A673 (cell line): ENCODE data around the gene HS3ST5. TPM values are rescaled to one million over a fixed set of nuclear protein-coding genes. Genes with fewer than 3 reads are reported as not detected.

ENCODE experiments used
- BruUV-seq: library from RNA; stranded (reverse); fragments of 400-500 nt; replicated peaks from 2 replicates; lab custom pipeline; 2021; lab: Mats Ljungman, UMichigan
- CTCF ChIA-PET: fragments of 300-600 bp; sonication (Branson Sonifier 250); formaldehyde crosslinking; loops from one replicate; lab custom pipeline; 2022; ENCODE audit warnings: antibody characterized with exemption; lab: Charles Lee
- POLR2A ChIA-PET: fragments of 300-600 bp; sonication (Branson Sonifier 250); formaldehyde crosslinking; loops from one replicate; lab custom pipeline; 2022; ENCODE audit warnings: antibody characterized with exemption; ENCODE audit not compliant: low non-redundant PET; lab: Charles Lee
- DNase-seq: peaks from one replicate; pipeline ENCODE4 v3.0.0-alpha.2; 2015; ENCODE audit warnings: low spot score
- H3K27ac ChIP-seq: fragments of 200-600 bp; sonication (generic); 2 replicates; pipeline ENCODE4 v1.5.1; 2016; ENCODE audit warnings: mixed run types, low read depth, mild to moderate bottlenecking, mixed read lengths, antibody characterized with exemption, low read length; ENCODE audit not compliant: poor library complexity, severe bottlenecking
- H3K27me3 ChIP-seq: fragments of 200-600 bp; sonication (generic); replicated peaks from 2 replicates; pipeline ENCODE4 v1.6.1; 2017; ENCODE audit warnings: mixed run types, low read depth, mild to moderate bottlenecking, mixed read lengths, antibody characterized with exemption, low read length; ENCODE audit not compliant: insufficient read depth, poor library complexity
- H3K36me3 ChIP-seq: fragments of 200-600 bp; sonication (generic); 2 replicates; pipeline ENCODE4 v1.6.1; 2016; ENCODE audit warnings: mixed run types, mild to moderate bottlenecking, mixed read lengths, antibody characterized with exemption, low read length; ENCODE audit not compliant: insufficient read depth, poor library complexity, severe bottlenecking
- H3K4me1 ChIP-seq: fragments of 200-600 bp; sonication (generic); 2 replicates; pipeline ENCODE4 v1.6.1; 2017; ENCODE audit warnings: mixed run types, mild to moderate bottlenecking, mixed read lengths, antibody characterized with exemption, low read length; ENCODE audit not compliant: insufficient read depth, poor library complexity, severe bottlenecking
- H3K4me3 ChIP-seq: fragments of 200-600 bp; sonication (generic); 2 replicates; pipeline ENCODE4 v1.5.1; 2016; ENCODE audit warnings: low read depth, mixed run types, mild to moderate bottlenecking, mixed read lengths, low read length; ENCODE audit not compliant: poor library complexity, severe bottlenecking
- H3K9me3 ChIP-seq: fragments of 200-600 bp; sonication (generic); 2 replicates; pipeline ENCODE4 v1.6.1; 2016; ENCODE audit warnings: mixed run types, low read depth, mild to moderate bottlenecking, mixed read lengths, antibody characterized with exemption, low read length; ENCODE audit not compliant: poor library complexity, severe bottlenecking
- EZH2 ChIP-seq: fragments of 200-600 bp; sonication (generic); IDR thresholded peaks from 2 replicates; pipeline ENCODE4 v1.6.1; 2017; ENCODE audit warnings: borderline replicate concordance, low read depth, mild to moderate bottlenecking, mixed read lengths, antibody characterized with exemption, low read length; ENCODE audit not compliant: poor library complexity, severe bottlenecking
- intact Hi-C: fragments of 100-400 bp; cut with micrococcal nuclease; formaldehyde crosslinking; loops from one replicate; pipeline ENCODE4 v1.10.0; 2022; ENCODE audit not compliant: unreplicated experiment
- total RNA-seq: library from RNA; stranded (reverse); gene quantifications from 2 replicates; pipeline ENCODE4 v1.2.3, GENCODE V29; 2021
- TF ChIP-seq, protein P1 (sequence below): fragments of 300-800, 200-600 bp; sonication (generic); conservative IDR thresholded peaks from 2 replicates; pipeline ENCODE4 v1.5.1; 2017; ENCODE audit warnings: low read depth, mild to moderate bottlenecking, antibody characterized with exemption, low read length, moderate library complexity, mixed read lengths

The HS3ST5 gene
- total RNA-seq, 1 experiment from 2014 or later: not detected

DNA sequence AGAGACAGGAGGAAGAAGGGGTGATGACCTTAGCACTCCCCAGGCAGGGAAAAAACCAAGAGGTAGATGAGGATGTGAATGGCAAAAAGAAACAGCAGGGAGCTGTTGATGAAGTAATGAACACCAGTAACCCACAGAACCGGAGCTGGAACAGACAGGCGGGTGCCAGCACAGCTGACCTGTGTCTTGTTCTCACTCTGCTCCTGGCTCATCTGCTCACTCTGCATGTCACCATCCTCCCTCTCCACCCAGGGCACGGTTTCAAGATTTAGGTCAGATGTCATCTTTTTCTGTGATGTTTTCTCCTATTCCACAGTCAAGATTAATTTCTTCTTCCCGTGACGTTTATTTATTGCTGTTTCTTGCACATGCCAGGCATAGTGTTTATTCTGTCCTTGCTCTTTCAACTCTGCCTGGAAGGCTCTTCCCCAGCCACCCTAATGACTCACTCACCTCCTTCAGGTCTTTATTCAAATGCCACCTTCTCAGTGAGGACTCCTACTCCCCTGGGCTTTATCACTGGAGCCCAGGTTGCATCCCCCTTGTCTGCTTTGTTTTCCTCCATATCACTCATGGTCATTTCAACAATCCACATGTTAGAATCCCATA, 207.4 kb downstream of the HS3ST5 start:
- Histone ChIP-seq H3K27me3 (peaks cover 5% of the 10 kb centered on the region), H3K36me3 (no peaks in the 10 kb centered on the region), H3K4me1 (no peaks in the 10 kb centered on the region), H3K9me3 (no peaks in the 10 kb centered on the region), H3K4me3 (no peak overlapping the region), H3K27ac (no peak overlapping the region)
- TF ChIP-seq, protein P1, sequence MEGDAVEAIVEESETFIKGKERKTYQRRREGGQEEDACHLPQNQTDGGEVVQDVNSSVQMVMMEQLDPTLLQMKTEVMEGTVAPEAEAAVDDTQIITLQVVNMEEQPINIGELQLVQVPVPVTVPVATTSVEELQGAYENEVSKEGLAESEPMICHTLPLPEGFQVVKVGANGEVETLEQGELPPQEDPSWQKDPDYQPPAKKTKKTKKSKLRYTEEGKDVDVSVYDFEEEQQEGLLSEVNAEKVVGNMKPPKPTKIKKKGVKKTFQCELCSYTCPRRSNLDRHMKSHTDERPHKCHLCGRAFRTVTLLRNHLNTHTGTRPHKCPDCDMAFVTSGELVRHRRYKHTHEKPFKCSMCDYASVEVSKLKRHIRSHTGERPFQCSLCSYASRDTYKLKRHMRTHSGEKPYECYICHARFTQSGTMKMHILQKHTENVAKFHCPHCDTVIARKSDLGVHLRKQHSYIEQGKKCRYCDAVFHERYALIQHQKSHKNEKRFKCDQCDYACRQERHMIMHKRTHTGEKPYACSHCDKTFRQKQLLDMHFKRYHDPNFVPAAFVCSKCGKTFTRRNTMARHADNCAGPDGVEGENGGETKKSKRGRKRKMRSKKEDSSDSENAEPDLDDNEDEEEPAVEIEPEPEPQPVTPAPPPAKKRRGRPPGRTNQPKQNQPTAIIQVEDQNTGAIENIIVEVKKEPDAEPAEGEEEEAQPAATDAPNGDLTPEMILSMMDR: no peak
- TF ChIP-seq EZH2: no peak
- ChIA-PET POLR2A (no interaction called here), CTCF (no interaction called here)
- intact Hi-C loops: no loop called here
- BruUV-seq: no TSS peak
- DNase-seq: no peak

DNA sequence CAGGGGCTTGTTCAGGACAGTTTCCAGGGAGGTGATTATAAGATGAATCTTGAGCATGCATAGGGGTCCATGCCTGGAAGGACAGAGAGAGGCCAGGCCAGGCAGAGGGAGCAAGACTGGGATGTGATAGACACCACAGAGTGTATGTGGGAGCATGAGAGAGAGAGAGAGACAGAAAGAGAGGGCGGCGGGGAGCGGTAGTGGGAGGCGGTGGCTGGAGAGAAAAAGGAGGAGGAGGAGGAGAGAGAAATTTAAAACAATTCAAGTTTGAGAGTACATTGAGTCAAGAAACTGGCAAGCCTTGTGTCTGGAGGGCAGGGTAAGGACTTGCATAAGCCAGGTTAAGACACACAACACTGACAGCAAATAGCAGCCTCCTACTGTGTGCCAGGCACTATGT, 209.0 kb downstream of the HS3ST5 start:
- H3K27me3 ChIP-seq: no peaks in the 10 kb centered on the region
- no peaks in the 10 kb centered on the region for H3K9me3 ChIP-seq
- H3K4me3 ChIP-seq: no peak overlapping the region
- TF ChIP-seq, protein P1: no peak
- TF ChIP-seq EZH2: no peak
- BruUV-seq: no TSS peak
- ChIA-PET CTCF (no interaction called here), POLR2A (no interaction called here)
- no peak overlapping the region for H3K27ac ChIP-seq
- H3K36me3 ChIP-seq: no peaks in the 10 kb centered on the region
- no peaks in the 10 kb centered on the region for H3K4me1 ChIP-seq
- no peak for DNase-seq
- intact Hi-C loops: no loop called here

DNA sequence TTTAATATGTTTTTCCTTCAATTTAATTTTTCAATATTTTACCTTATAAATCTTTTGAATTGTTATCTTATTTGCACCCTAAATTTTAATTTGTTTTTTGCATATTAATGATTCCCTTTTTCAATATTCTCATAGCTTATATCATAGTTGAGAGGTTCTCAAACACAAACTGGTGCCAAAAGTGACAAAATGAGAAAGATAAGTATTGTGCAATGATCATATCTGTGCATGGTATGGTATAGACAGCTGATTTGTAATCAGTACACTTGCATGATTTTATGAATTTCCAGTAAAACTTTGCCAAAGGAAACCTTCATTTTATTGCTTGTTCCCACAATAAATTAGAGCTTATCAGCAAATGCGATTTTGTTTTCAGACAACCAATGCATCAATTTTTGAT, 210.9 kb downstream of the HS3ST5 start:
- Histone ChIP-seq H3K4me3 (no peak overlapping the region), H3K4me1 (no peaks in the 10 kb centered on the region), H3K27me3 (no peaks in the 10 kb centered on the region), H3K9me3 (no peaks in the 10 kb centered on the region), H3K36me3 (no peaks in the 10 kb centered on the region), H3K27ac (no peak overlapping the region)
- TF ChIP-seq, protein P1: no peak
- no peak for TF ChIP-seq EZH2
- intact Hi-C loops: no loop called here
- POLR2A ChIA-PET: no interaction called here
- CTCF ChIA-PET: no interaction called here
- no peak for DNase-seq
- BruUV-seq: no TSS peak
